Measurements from ENCODE around the gene RNU1-1.
"Not testable (repeated sequence)": the region's sequence is repeated elsewhere in the genome, so short reads cannot be mapped to it uniquely, and the experiment has no call there.

Gene RNU1-1

GRCh38 chr1:16503494-16503893, 10.6 kb downstream of the RNU1-1 start:
- H3K27me3 ChIP-seq (ENCODE audit: control insufficient read depth in 1 of 2, insufficient read depth in 2 of 2, low read length in 2 of 2) = no peaks in the 10 kb centered on the region
- H3K4me3 ChIP-seq (ENCODE audit: low read depth in 1 of 2, low read length in 2 of 2) = no peak overlapping the region
- H3K9ac ChIP-seq (ENCODE audit: low read length) = no peak overlapping the region
- H3K27ac ChIP-seq (ENCODE audit: low read depth, low read length) = no peak overlapping the region
- H3K36me3 ChIP-seq (ENCODE audit: insufficient read depth, low read length) = no peaks in the 10 kb centered on the region
- H3K9me3 ChIP-seq (ENCODE audit: low read length) = no peaks in the 10 kb centered on the region
- no peaks in the 10 kb centered on the region for H3K4me1 ChIP-seq (ENCODE audit: insufficient read depth, low read length)

- not testable (repeated sequence) for H3K27ac ChIP-seq (ENCODE audit: low read depth, low read length); H3K36me3 ChIP-seq (ENCODE audit: insufficient read depth, low read length); H3K27me3 ChIP-seq (ENCODE audit: control insufficient read depth in 1 of 2, insufficient read depth in 2 of 2, low read length in 2 of 2); H3K4me3 ChIP-seq (ENCODE audit: low read depth in 1 of 2, low read length in 2 of 2); H3K9me3 ChIP-seq (ENCODE audit: low read length); H3K9ac ChIP-seq (ENCODE audit: low read length); H3K4me1 ChIP-seq (ENCODE audit: insufficient read depth, low read length)
Observed at GRCh38 chr1:16501446-16501845, 12.6 kb downstream of the RNU1-1 start.

- not testable (repeated sequence) for H3K9ac ChIP-seq (ENCODE audit: low read length); H3K36me3 ChIP-seq (ENCODE audit: insufficient read depth, low read length); H3K4me3 ChIP-seq (ENCODE audit: low read depth in 1 of 2, low read length in 2 of 2); H3K27me3 ChIP-seq (ENCODE audit: control insufficient read depth in 1 of 2, insufficient read depth in 2 of 2, low read length in 2 of 2); H3K9me3 ChIP-seq (ENCODE audit: low read length); H3K27ac ChIP-seq (ENCODE audit: low read depth, low read length); H3K4me1 ChIP-seq (ENCODE audit: insufficient read depth, low read length)
Observed at GRCh38 chr1:16500975-16501374, 13.1 kb downstream of the RNU1-1 start.

- H3K36me3 ChIP-seq (ENCODE audit: insufficient read depth, low read length); H3K27me3 ChIP-seq (ENCODE audit: control insufficient read depth in 1 of 2, insufficient read depth in 2 of 2, low read length in 2 of 2); H3K27ac ChIP-seq (ENCODE audit: low read depth, low read length); H3K4me1 ChIP-seq (ENCODE audit: insufficient read depth, low read length); H3K4me3 ChIP-seq (ENCODE audit: low read depth in 1 of 2, low read length in 2 of 2); H3K9ac ChIP-seq (ENCODE audit: low read length); H3K9me3 ChIP-seq (ENCODE audit: low read length): not testable (repeated sequence)
Observed at GRCh38 chr1:16500466-16500865, 13.6 kb downstream of the RNU1-1 start.

- Histone ChIP-seq H3K27ac (ENCODE audit: low read depth, low read length) (peak overlapping the region; percentile 93), H3K4me3 (ENCODE audit: low read depth in 1 of 2, low read length in 2 of 2) (peak overlapping the region; percentile 80 to 95), H3K9me3 (ENCODE audit: low read length) (no peaks in the 10 kb centered on the region), H3K9ac (ENCODE audit: low read length) (no peak overlapping the region), H3K4me1 (ENCODE audit: insufficient read depth, low read length) (peaks cover 2% of the 10 kb centered on the region), H3K36me3 (ENCODE audit: insufficient read depth, low read length) (no peaks in the 10 kb centered on the region), H3K27me3 (ENCODE audit: control insufficient read depth in 1 of 2, insufficient read depth in 2 of 2, low read length in 2 of 2) (no peaks in the 10 kb centered on the region)
Observed at GRCh38 chr1:16498573-16499413, 15.3 kb downstream of the RNU1-1 start.

GRCh38 chr1:16498047-16498446, 16.0 kb downstream of the RNU1-1 start:
- H3K9me3 ChIP-seq (ENCODE audit: low read length); H3K36me3 ChIP-seq (ENCODE audit: insufficient read depth, low read length); H3K27me3 ChIP-seq (ENCODE audit: control insufficient read depth in 1 of 2, insufficient read depth in 2 of 2, low read length in 2 of 2); H3K9ac ChIP-seq (ENCODE audit: low read length); H3K4me1 ChIP-seq (ENCODE audit: insufficient read depth, low read length): not testable (repeated sequence)
- peak overlapping the region; percentile 42 for H3K27ac ChIP-seq (ENCODE audit: low read depth, low read length)
- H3K4me3 ChIP-seq (ENCODE audit: low read depth in 1 of 2, low read length in 2 of 2) = peak overlapping the region in 1 of 2 donors; percentile 64

- H3K36me3 ChIP-seq (ENCODE audit: insufficient read depth, low read length); H3K27me3 ChIP-seq (ENCODE audit: control insufficient read depth in 1 of 2, insufficient read depth in 2 of 2, low read length in 2 of 2); H3K4me3 ChIP-seq (ENCODE audit: low read depth in 1 of 2, low read length in 2 of 2); H3K9me3 ChIP-seq (ENCODE audit: low read length); H3K27ac ChIP-seq (ENCODE audit: low read depth, low read length); H3K4me1 ChIP-seq (ENCODE audit: insufficient read depth, low read length); H3K9ac ChIP-seq (ENCODE audit: low read length): not testable (repeated sequence)
Observed at GRCh38 chr1:16497474-16497904, 16.6 kb downstream of the RNU1-1 start.

GRCh38 chr1:16493731-16494130, 20.4 kb downstream of the RNU1-1 start:
- H3K27me3 ChIP-seq (ENCODE audit: control insufficient read depth in 1 of 2, insufficient read depth in 2 of 2, low read length in 2 of 2); H3K9ac ChIP-seq (ENCODE audit: low read length); H3K9me3 ChIP-seq (ENCODE audit: low read length); H3K36me3 ChIP-seq (ENCODE audit: insufficient read depth, low read length); H3K4me1 ChIP-seq (ENCODE audit: insufficient read depth, low read length); H3K27ac ChIP-seq (ENCODE audit: low read depth, low read length); H3K4me3 ChIP-seq (ENCODE audit: low read depth in 1 of 2, low read length in 2 of 2): not testable (repeated sequence)

GRCh38 chr1:16492937-16493336, 21.1 kb downstream of the RNU1-1 start:
- not testable (repeated sequence) for H3K9me3 ChIP-seq (ENCODE audit: low read length); H3K36me3 ChIP-seq (ENCODE audit: insufficient read depth, low read length); H3K4me3 ChIP-seq (ENCODE audit: low read depth in 1 of 2, low read length in 2 of 2); H3K27ac ChIP-seq (ENCODE audit: low read depth, low read length); H3K9ac ChIP-seq (ENCODE audit: low read length); H3K4me1 ChIP-seq (ENCODE audit: insufficient read depth, low read length); H3K27me3 ChIP-seq (ENCODE audit: control insufficient read depth in 1 of 2, insufficient read depth in 2 of 2, low read length in 2 of 2)

- H3K27me3 ChIP-seq (ENCODE audit: control insufficient read depth in 1 of 2, insufficient read depth in 2 of 2, low read length in 2 of 2) = no peaks in the 10 kb centered on the region
- H3K36me3 ChIP-seq (ENCODE audit: insufficient read depth, low read length) = peaks cover 6% of the 10 kb centered on the region
- no peak overlapping the region for H3K4me3 ChIP-seq (ENCODE audit: low read depth in 1 of 2, low read length in 2 of 2)
- no peak overlapping the region for H3K27ac ChIP-seq (ENCODE audit: low read depth, low read length)
- H3K9ac ChIP-seq (ENCODE audit: low read length) = no peak overlapping the region
- no peaks in the 10 kb centered on the region for H3K9me3 ChIP-seq (ENCODE audit: low read length)
- no peaks in the 10 kb centered on the region for H3K4me1 ChIP-seq (ENCODE audit: insufficient read depth, low read length)
Observed at GRCh38 chr1:16491056-16491675, 22.9 kb downstream of the RNU1-1 start.

GRCh38 chr1:16489195-16489880, 24.7 kb downstream of the RNU1-1 start:
- peaks cover 24% of the 10 kb centered on the region for H3K36me3 ChIP-seq (ENCODE audit: insufficient read depth, low read length)

More at GRCh38 chr1:16489195-16489880, 24.7 kb downstream of the RNU1-1 start:
- H3K4me1 ChIP-seq (ENCODE audit: insufficient read depth, low read length); H3K9ac ChIP-seq (ENCODE audit: low read length); H3K27me3 ChIP-seq (ENCODE audit: control insufficient read depth in 1 of 2, insufficient read depth in 2 of 2, low read length in 2 of 2); H3K9me3 ChIP-seq (ENCODE audit: low read length); H3K4me3 ChIP-seq (ENCODE audit: low read depth in 1 of 2, low read length in 2 of 2); H3K27ac ChIP-seq (ENCODE audit: low read depth, low read length): not testable (repeated sequence)

Data from muscle layer of colon (tissue), 2 donors.